WTC11 (cell line): ENCODE data around the gene TNP2. TPM values are rescaled to one million over a fixed set of nuclear protein-coding genes. Genes with fewer than 3 reads are reported as not detected.

Experiments used
- ATAC-seq: fragments of 200-7000 bp; cut with Tn5 transposase; 2 replicates; pipeline ENCODE4 v1.10.0; 2021; ENCODE audit warnings: mild to moderate bottlenecking, moderate library complexity
- CTCF ChIA-PET: fragments of 300-600 bp; sonication (Branson Sonifier 250); formaldehyde crosslinking; loops from one replicate; lab custom pipeline; 2021; ENCODE audit warnings: antibody characterized with exemption; lab: Charles Lee
- POLR2A ChIA-PET: fragments of 350-600 bp; sonication (Branson Sonifier 250); formaldehyde crosslinking; loops from one replicate; lab custom pipeline; 2021; ENCODE audit warnings: antibody characterized with exemption; lab: Charles Lee
- DNase-seq: peaks from one replicate; pipeline ENCODE4 v3.0.0; 2021; ENCODE audit warnings: low spot score
- H3K27ac Mint-ChIP-seq: 2 replicates; pipeline ENCODE4 v1.8.0; 2021; ENCODE audit warnings: mixed read lengths
- H3K27me3 Mint-ChIP-seq: 2 replicates; pipeline ENCODE4 v1.8.0; 2021; ENCODE audit warnings: low read depth, mild to moderate bottlenecking, moderate library complexity, mixed read lengths
- H3K36me3 Mint-ChIP-seq: 2 replicates; pipeline ENCODE4 v1.8.0; 2021; ENCODE audit warnings: mixed read lengths
- H3K4me1 Mint-ChIP-seq: 2 replicates; pipeline ENCODE4 v1.8.0; 2022; ENCODE audit warnings: mixed read lengths
- H3K4me3 Mint-ChIP-seq: 2 replicates; pipeline ENCODE4 v1.8.0; 2021; ENCODE audit warnings: mild to moderate bottlenecking, moderate library complexity, mixed read lengths
- H3K9me3 Mint-ChIP-seq: 2 replicates; pipeline ENCODE4 v1.8.0; 2021; ENCODE audit warnings: mixed read lengths
- CBFB ChIP-seq: sonication (generic); formaldehyde crosslinking; IDR thresholded peaks from 2 replicates; pipeline ENCODE4 v1.8.1; 2022; ENCODE audit warnings: mild to moderate bottlenecking, low read depth, missing genetic modification reagents
- CREB1 ChIP-seq: sonication (generic); formaldehyde crosslinking; IDR thresholded peaks from 2 replicates; pipeline ENCODE4 v1.8.0; 2023; ENCODE audit warnings: mild to moderate bottlenecking, missing genetic modification reagents
- CREM ChIP-seq: sonication (generic); formaldehyde crosslinking; IDR thresholded peaks from 2 replicates; pipeline ENCODE4 v1.8.1; 2022; ENCODE audit warnings: mild to moderate bottlenecking, missing genetic modification reagents, moderate library complexity
- E2F4 ChIP-seq: sonication (generic); formaldehyde crosslinking; IDR thresholded peaks from 2 replicates; pipeline ENCODE4 v1.8.1; 2022; ENCODE audit warnings: low read depth, mild to moderate bottlenecking, moderate library complexity, missing genetic modification reagents, borderline replicate concordance
- E2F5 ChIP-seq: sonication (generic); formaldehyde crosslinking; IDR thresholded peaks from 2 replicates; pipeline ENCODE4 v1.8.1; 2022; ENCODE audit warnings: mild to moderate bottlenecking, moderate library complexity, missing genetic modification reagents
- FOXK1 ChIP-seq: sonication (generic); formaldehyde crosslinking; IDR thresholded peaks from 2 replicates; pipeline ENCODE4 v1.8.0; 2022; ENCODE audit warnings: mild to moderate bottlenecking, moderate library complexity, missing genetic modification reagents
- GABPB1 ChIP-seq: sonication (generic); formaldehyde crosslinking; IDR thresholded peaks from 2 replicates; pipeline ENCODE4 v1.8.1; 2023; ENCODE audit warnings: mild to moderate bottlenecking, missing genetic modification reagents
- NFYB ChIP-seq: sonication (generic); formaldehyde crosslinking; conservative IDR thresholded peaks from 2 replicates; pipeline ENCODE4 v1.8.0; 2022; ENCODE audit warnings: low read depth, missing genetic modification reagents
- NR3C1 ChIP-seq: sonication (generic); formaldehyde crosslinking; conservative IDR thresholded peaks from 2 replicates; pipeline ENCODE4 v1.8.1; 2023; ENCODE audit warnings: low read depth, mild to moderate bottlenecking, missing genetic modification reagents
- PRDM15 ChIP-seq: sonication (generic); formaldehyde crosslinking; IDR thresholded peaks from 2 replicates; pipeline ENCODE4 v1.8.0; 2022; ENCODE audit warnings: missing genetic modification reagents
- PRRX2 ChIP-seq: fragments of 250-450 bp; sonication (Bioruptor Pico); IDR thresholded peaks from 2 replicates; pipeline ENCODE4 v1.8.0; 2021; ENCODE audit warnings: mild to moderate bottlenecking
- SMAD4 ChIP-seq: sonication (generic); formaldehyde crosslinking; IDR thresholded peaks from 2 replicates; pipeline ENCODE4 v1.8.0; 2022; ENCODE audit warnings: mild to moderate bottlenecking, missing genetic modification reagents
- SOX15 ChIP-seq: fragments of 250-450 bp; sonication (Bioruptor Pico); IDR thresholded peaks from 2 replicates; pipeline ENCODE4 v1.9.0; 2021; ENCODE audit warnings: mild to moderate bottlenecking
- USF2 ChIP-seq: sonication (generic); formaldehyde crosslinking; IDR thresholded peaks from 2 replicates; pipeline ENCODE4 v1.8.1; 2023; ENCODE audit warnings: mild to moderate bottlenecking, missing genetic modification reagents, moderate library complexity
- ZNF263 ChIP-seq: sonication (generic); formaldehyde crosslinking; IDR thresholded peaks from 2 replicates; pipeline ENCODE4 v1.8.1; 2022; ENCODE audit warnings: low read depth, mild to moderate bottlenecking, moderate library complexity, missing genetic modification reagents
- ZNF671 ChIP-seq: fragments of 250-450 bp; sonication (Bioruptor Pico); IDR thresholded peaks from 2 replicates; pipeline ENCODE4 v1.8.0; 2021; ENCODE audit warnings: mild to moderate bottlenecking
- total RNA-seq: library from RNA; stranded (reverse); gene quantifications from 3 replicates; pipeline ENCODE4 v1.2.3, GENCODE V29; 2021
- TF ChIP-seq, protein P1 (sequence below): sonication (generic); formaldehyde crosslinking; IDR thresholded peaks from 2 replicates; pipeline ENCODE4 v1.8.0; 2022; ENCODE audit warnings: mild to moderate bottlenecking, missing genetic modification reagents
- TF ChIP-seq, protein P2 (sequence below): sonication (generic); formaldehyde crosslinking; IDR thresholded peaks from 2 replicates; pipeline ENCODE4 v1.8.1; 2022; ENCODE audit warnings: low read depth, missing genetic modification reagents, borderline replicate concordance
- TF ChIP-seq, protein P3 (sequence below): sonication (generic); formaldehyde crosslinking; IDR thresholded peaks from 2 replicates; pipeline ENCODE4 v1.8.1; 2023; ENCODE audit warnings: mild to moderate bottlenecking, missing genetic modification reagents, moderate library complexity
- TF ChIP-seq, protein P4 (sequence below): fragments of 250-450 bp; sonication (Bioruptor Pico); IDR thresholded peaks from 2 replicates; pipeline ENCODE4 v1.9.0; 2021; ENCODE audit warnings: mild to moderate bottlenecking
- TF ChIP-seq, protein P5 (sequence below): sonication (generic); formaldehyde crosslinking; IDR thresholded peaks from 2 replicates; pipeline ENCODE4 v1.8.1; 2023; ENCODE audit warnings: mild to moderate bottlenecking, missing genetic modification reagents

The TNP2 gene
- total RNA-seq, 1 experiment from 2014 or later = not detected

DNA sequence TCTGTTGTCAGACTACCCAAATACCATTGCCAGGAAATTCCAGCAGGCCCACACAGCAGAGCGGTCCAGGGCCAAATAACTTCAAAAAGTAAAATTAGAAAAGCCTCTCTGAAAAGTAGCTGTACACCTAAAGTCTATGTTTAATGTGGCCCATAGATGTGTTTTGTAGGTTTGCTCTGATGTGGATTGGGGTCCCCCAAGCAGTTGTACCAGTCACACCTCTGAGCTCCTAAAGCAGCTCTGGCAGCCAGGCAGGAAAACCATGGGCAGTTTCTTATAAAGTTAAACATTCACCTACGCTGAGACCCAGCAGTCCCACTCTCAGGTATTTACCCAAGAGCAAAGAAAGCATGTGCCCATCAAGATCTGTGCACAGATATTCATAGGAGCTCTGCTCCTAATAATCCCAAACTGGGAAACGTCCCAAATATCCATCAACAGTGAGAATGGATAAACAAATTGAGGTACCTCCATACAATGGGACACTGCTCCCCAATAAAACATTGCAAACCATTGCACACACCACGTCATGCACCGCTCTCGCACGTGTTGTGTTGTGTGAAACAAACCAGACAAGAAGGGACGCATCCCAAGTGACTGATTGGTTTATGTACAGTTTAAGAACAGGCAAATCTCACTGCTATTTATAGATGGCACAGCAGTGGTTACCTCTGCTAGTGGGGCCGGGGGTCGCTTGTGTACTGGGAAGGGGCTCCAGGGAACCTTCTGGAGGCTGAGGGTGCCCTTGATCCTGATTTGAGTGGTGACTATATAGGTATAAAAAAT is 27.8 kb upstream of the TNP2 start:
- ATAC-seq = no peak
- DNase-seq = no peak
- no peaks in the 10 kb centered on the region for H3K36me3 Mint-ChIP-seq
- no peak overlapping the region for H3K4me3 Mint-ChIP-seq
- peaks cover 33% of the 10 kb centered on the region for H3K4me1 Mint-ChIP-seq
- TF ChIP-seq GABPB1 (CRISPR knock-in tag) (peak; percentile 26; the same call in 1 of the 2 replicates), NFYB (CRISPR knock-in tag) (no peak)
- no peaks in the 10 kb centered on the region for H3K9me3 Mint-ChIP-seq
- ChIA-PET CTCF (interaction anchor here (0.9 to 3.4 kb wide), 10 partner anchors 11 to 313 kb away, joined by 3 to 29 read pairs (median 4); partner anchors contain the start of gene SOCS1), POLR2A (no interaction called here)
- peak overlapping the region; percentile 28 for H3K27ac Mint-ChIP-seq
- H3K27me3 Mint-ChIP-seq = no peaks in the 10 kb centered on the region; the same call in 1 of the 2 replicates

- peak overlapping the region; percentile 28; the same call in 1 of the 2 replicates for H3K27ac Mint-ChIP-seq
- DNase-seq (no peak), ATAC-seq (no peak)
- H3K4me1 Mint-ChIP-seq = peaks cover 37% of the 10 kb centered on the region
- no peaks in the 10 kb centered on the region for H3K36me3 Mint-ChIP-seq
- TF ChIP-seq USF2 (no peak), E2F5 (no peak), PRRX2 (CRISPR knock-in tag) (no peak), ZNF671 (CRISPR knock-in tag) (no peak), CREM (CRISPR knock-in tag) (no peak), SMAD4 (CRISPR knock-in tag) (no peak), ZNF263 (CRISPR knock-in tag) (no peak), CBFB (no peak), PRDM15 (no peak), FOXK1 (no peak), CREB1 (CRISPR knock-in tag) (no peak), GABPB1 (CRISPR knock-in tag) (no peak), SOX15 (no peak), NR3C1 (CRISPR knock-in tag) (no peak), E2F4 (CRISPR knock-in tag) (no peak)
- TF ChIP-seq, protein P1, sequence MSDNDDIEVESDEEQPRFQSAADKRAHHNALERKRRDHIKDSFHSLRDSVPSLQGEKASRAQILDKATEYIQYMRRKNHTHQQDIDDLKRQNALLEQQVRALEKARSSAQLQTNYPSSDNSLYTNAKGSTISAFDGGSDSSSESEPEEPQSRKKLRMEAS (CRISPR knock-in tag) = no peak
- TF ChIP-seq, protein P2, sequence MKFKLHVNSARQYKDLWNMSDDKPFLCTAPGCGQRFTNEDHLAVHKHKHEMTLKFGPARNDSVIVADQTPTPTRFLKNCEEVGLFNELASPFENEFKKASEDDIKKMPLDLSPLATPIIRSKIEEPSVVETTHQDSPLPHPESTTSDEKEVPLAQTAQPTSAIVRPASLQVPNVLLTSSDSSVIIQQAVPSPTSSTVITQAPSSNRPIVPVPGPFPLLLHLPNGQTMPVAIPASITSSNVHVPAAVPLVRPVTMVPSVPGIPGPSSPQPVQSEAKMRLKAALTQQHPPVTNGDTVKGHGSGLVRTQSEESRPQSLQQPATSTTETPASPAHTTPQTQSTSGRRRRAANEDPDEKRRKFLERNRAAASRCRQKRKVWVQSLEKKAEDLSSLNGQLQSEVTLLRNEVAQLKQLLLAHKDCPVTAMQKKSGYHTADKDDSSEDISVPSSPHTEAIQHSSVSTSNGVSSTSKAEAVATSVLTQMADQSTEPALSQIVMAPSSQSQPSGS = no peak
- TF ChIP-seq, protein P3, sequence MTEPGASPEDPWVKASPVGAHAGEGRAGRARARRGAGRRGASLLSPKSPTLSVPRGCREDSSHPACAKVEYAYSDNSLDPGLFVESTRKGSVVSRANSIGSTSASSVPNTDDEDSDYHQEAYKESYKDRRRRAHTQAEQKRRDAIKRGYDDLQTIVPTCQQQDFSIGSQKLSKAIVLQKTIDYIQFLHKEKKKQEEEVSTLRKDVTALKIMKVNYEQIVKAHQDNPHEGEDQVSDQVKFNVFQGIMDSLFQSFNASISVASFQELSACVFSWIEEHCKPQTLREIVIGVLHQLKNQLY = no peak
- TF ChIP-seq, protein P4, sequence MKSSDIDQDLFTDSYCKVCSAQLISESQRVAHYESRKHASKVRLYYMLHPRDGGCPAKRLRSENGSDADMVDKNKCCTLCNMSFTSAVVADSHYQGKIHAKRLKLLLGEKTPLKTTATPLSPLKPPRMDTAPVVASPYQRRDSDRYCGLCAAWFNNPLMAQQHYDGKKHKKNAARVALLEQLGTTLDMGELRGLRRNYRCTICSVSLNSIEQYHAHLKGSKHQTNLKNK = no peak
- TF ChIP-seq, protein P5, sequence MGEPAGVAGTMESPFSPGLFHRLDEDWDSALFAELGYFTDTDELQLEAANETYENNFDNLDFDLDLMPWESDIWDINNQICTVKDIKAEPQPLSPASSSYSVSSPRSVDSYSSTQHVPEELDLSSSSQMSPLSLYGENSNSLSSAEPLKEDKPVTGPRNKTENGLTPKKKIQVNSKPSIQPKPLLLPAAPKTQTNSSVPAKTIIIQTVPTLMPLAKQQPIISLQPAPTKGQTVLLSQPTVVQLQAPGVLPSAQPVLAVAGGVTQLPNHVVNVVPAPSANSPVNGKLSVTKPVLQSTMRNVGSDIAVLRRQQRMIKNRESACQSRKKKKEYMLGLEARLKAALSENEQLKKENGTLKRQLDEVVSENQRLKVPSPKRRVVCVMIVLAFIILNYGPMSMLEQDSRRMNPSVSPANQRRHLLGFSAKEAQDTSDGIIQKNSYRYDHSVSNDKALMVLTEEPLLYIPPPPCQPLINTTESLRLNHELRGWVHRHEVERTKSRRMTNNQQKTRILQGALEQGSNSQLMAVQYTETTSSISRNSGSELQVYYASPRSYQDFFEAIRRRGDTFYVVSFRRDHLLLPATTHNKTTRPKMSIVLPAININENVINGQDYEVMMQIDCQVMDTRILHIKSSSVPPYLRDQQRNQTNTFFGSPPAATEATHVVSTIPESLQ (CRISPR knock-in tag) = no peak
- no peak overlapping the region for H3K4me3 Mint-ChIP-seq
- ChIA-PET POLR2A (no interaction called here), CTCF (interaction anchor here (1.6 to 3.4 kb wide), 3 partner anchors 40 to 91 kb away, joined by 4 to 29 read pairs (median 15); partner anchors contain the start of gene SOCS1)
- no peaks in the 10 kb centered on the region; the same call in 1 of the 2 replicates for H3K27me3 Mint-ChIP-seq
- H3K9me3 Mint-ChIP-seq = no peaks in the 10 kb centered on the region
Observed at GRCh38 chr16:11296351-11296705, 27.2 kb upstream of the TNP2 start.
